Heart left ventricle (tissue), 16 donors: ENCODE measurements around the gene ACADM. TPM values are rescaled to one million over a fixed set of nuclear protein-coding genes. Genes with fewer than 3 reads are reported as not detected.

ENCODE experiments used
- ATAC-seq, 4 donors: fragments of 200-7000 bp; cut with Tn5 transposase; one replicate each; pipeline ENCODE4 v1.9.1; 2020 to 2022; ENCODE audit warnings: moderate library complexity in 4 of 4, mild to moderate bottlenecking in 3 of 4, moderate number of reproducible peaks in 1 of 4
- DNase-seq, 5 donors: peaks; one replicate each; pipeline ENCODE4 v3.0.0-alpha.2; 2020
- H3K27ac ChIP-seq, 12 donors: fragments of 200-600 bp; sonication (generic) in 4 of 12; one replicate each; pipeline versions ENCODE4 v1.5.0 to v1.8.0; 2016 to 2022; ENCODE audit warnings: mild to moderate bottlenecking in 2 of 12
- H3K27me3 ChIP-seq, 9 donors: fragments of 200-600 bp; sonication (generic) in 2 of 9; one replicate each; pipeline versions ENCODE4 v1.5.1 to v1.8.0; 2016 to 2022; ENCODE audit warnings: mild to moderate bottlenecking in 3 of 9
- H3K36me3 ChIP-seq, 9 donors: fragments of 200-600 bp; sonication (generic) in 2 of 9; one replicate each; pipeline versions ENCODE4 v1.5.0 to v1.8.0; 2018 to 2022; ENCODE audit warnings: mild to moderate bottlenecking in 2 of 9
- H3K4me1 ChIP-seq, 12 donors: fragments of 200-600 bp; sonication (generic) in 4 of 12; one replicate each; pipeline versions ENCODE4 v1.5.0 to v1.8.0; 2016 to 2022; ENCODE audit warnings: mild to moderate bottlenecking in 3 of 12
- H3K4me3 ChIP-seq, 12 donors: fragments of 200-600 bp; sonication (generic) in 4 of 12; one replicate each; pipeline versions ENCODE4 v1.5.0 to v1.8.0; 2017 to 2022; ENCODE audit warnings: mild to moderate bottlenecking in 9 of 12, moderate library complexity in 4 of 12
- H3K9me3 ChIP-seq, 12 donors: fragments of 200-600 bp; sonication (generic) in 4 of 12; one replicate each; pipeline versions ENCODE4 v1.5.0 to v1.8.0; 2016 to 2022; ENCODE audit warnings: mild to moderate bottlenecking in 1 of 12
- CTCF ChIP-seq, 12 donors: fragments of 200-600 bp; sonication (generic) in 4 of 12; IDR thresholded peaks; one replicate each; pipeline versions ENCODE4 v1.5.0 to v1.8.0; 2018 to 2022; ENCODE audit warnings: antibody characterized with exemption in 12 of 12, mild to moderate bottlenecking in 5 of 12
- POLR2A ChIP-seq, 2 donors: fragments of 450-650 bp; IDR thresholded peaks; one replicate each; pipeline ENCODE4 v1.6.1; 2017; ENCODE audit warnings: antibody characterized with exemption in 2 of 2, mild to moderate bottlenecking in 2 of 2, moderate library complexity in 2 of 2
- WGBS, 4 donors: extraction: QIAGEN DNeasy Blood & Tissue Kit in 2 of 4; methylation state at CpG; one replicate each; pipeline versions ENCODE4 v1.1.5 to v1.1.7; 2013 to 2018; 5-methylcytosine and 5-hydroxymethylcytosine counted together
- intact Hi-C, 10 donors: fragments of 100-400 bp; cut with DNase I; formaldehyde crosslinking; loops; one replicate each; pipeline versions ENCODE4 v1.11.1 to v1.14.2; 2022
- polyA plus RNA-seq, 2 donors: library from polyadenylated mRNA; stranded (reverse); fragments of 200-250 nt; gene quantifications; one replicate each; pipeline ENCODE4 v1.2.3, GENCODE V29; 2013
- total RNA-seq, 9 donors: library from RNA; depleted of rRNA in 2 of 9; stranded (reverse); fragments of >200 nt in 2 of 9; fragmentation: NEBNext Ultra II Directional in 3 of 9; extraction: Animal tissue kit (Norgen Biotek cat#: 25700) in 3 of 9; gene quantifications; one replicate each; pipeline versions ENCODE4 v1.1.0 to v1.2.4, GENCODE V29; 2016 to 2023
- donor health status: ischemic (EF 13 %, LVEDD 7.1; RV severe dilation, severe dysfunction).
- donor health status: healthy with polysubstance abuse.
- donor health status: DM: no; HTN: yes; CAD: no.
- donor health status: DM: no; HTN: no; CAD: no.
- donor health status: ischemic (EF 25% LVEDD 6.9; RV normal size, moderate dysfunction).
- donor health status: ischemic (EF 25% LVEDD 5.7; RV mildly dilated, moderate dysfunction).
- donor health status: healthy.
- donor health status: DM: yes; HTN: yes; CAD: no.
- donor health status: ischemic (EF 35%, LVEDD 5.7; RV mildly dilated, moderate dysfunction).
- donor health status: nonischemic (EF 11% LVEDD 7.7; RV severe dilation, severe dysfunction).
- donor health status: DM: yes; HTN: yes; CAD: no.
- donor health status: PGD.
- donor health status: ischemic (EF 29% LVEDD 5.4; RV normal size, mild dysfunction).
- donor health status: nonischemic (EF 23%, LVEDD 6.1; RV moderate dilation, normal function).

ACADM gene
- total and polyA plus RNA-seq, 11 donors = 45.4 to 371 (median 212) TPM

GRCh38 chr1:75693551-75693950, 31.0 kb upstream of the ACADM start:
- no peak overlapping the region for H3K4me3 ChIP-seq
- intact Hi-C loops = no loop called here
- TF ChIP-seq CTCF (IDR thresholded peaks at IDR 0.05) = no peak
- TF ChIP-seq POLR2A (IDR thresholded peaks at IDR 0.05) = no peak
- no peaks in the 10 kb centered on the region for H3K27me3 ChIP-seq
- DNase-seq (no peak), ATAC-seq (no peak)
- H3K4me1 ChIP-seq = no peaks in the 10 kb centered on the region
- WGBS, 4 donors = 33 to 39% (median 37%) methylated on average over 3 of the region's 3 CpGs
- no peaks in the 10 kb centered on the region for H3K36me3 ChIP-seq
- H3K9me3 ChIP-seq = no peaks in the 10 kb centered on the region
- H3K27ac ChIP-seq = no peak overlapping the region

GRCh38 chr1:75696000-75696399, 28.5 kb upstream of the ACADM start:
- ATAC-seq (no peak), DNase-seq (no peak)
- TF ChIP-seq POLR2A (IDR thresholded peaks at IDR 0.05) (no peak), CTCF (IDR thresholded peaks at IDR 0.05) (no peak)
- H3K27me3 ChIP-seq = no peaks in the 10 kb centered on the region
- no peaks in the 10 kb centered on the region for H3K4me1 ChIP-seq
- 60 to 70% (median 65%) methylated on average over 3 of the region's 3 CpGs for WGBS, 4 donors
- H3K27ac ChIP-seq = no peak overlapping the region
- H3K4me3 ChIP-seq = no peak overlapping the region
- intact Hi-C loops = no loop called here
- no peaks in the 10 kb centered on the region for H3K36me3 ChIP-seq
- no peaks in the 10 kb centered on the region for H3K9me3 ChIP-seq

- intact Hi-C loops = no loop called here
- H3K4me3 ChIP-seq = no peak overlapping the region
- WGBS, 4 donors = 55 to 80% (median 71%) methylated on average over 2 of the region's 2 CpGs
- no peak overlapping the region for H3K27ac ChIP-seq
- no peaks in the 10 kb centered on the region for H3K9me3 ChIP-seq
- ATAC-seq (no peak), DNase-seq (no peak)
- H3K27me3 ChIP-seq = no peaks in the 10 kb centered on the region
- peaks cover 0 to 12% (median 0%) of the 10 kb centered on the region in 12 donors for H3K4me1 ChIP-seq
- no peak for TF ChIP-seq POLR2A (IDR thresholded peaks at IDR 0.05)
- TF ChIP-seq CTCF (IDR thresholded peaks at IDR 0.05) = no peak
- no peaks in the 10 kb centered on the region for H3K36me3 ChIP-seq
Measured at GRCh38 chr1:75707191-75707590, 17.3 kb upstream of the ACADM start.

- DNase-seq = no peak
- intact Hi-C loops = no loop called here
- H3K9me3 ChIP-seq = no peaks in the 10 kb centered on the region
- H3K27me3 ChIP-seq = no peaks in the 10 kb centered on the region
- no peak overlapping the region for H3K27ac ChIP-seq
- H3K36me3 ChIP-seq = no peaks in the 10 kb centered on the region
- no peak for TF ChIP-seq CTCF (IDR thresholded peaks at IDR 0.05)
- no peak for TF ChIP-seq POLR2A (IDR thresholded peaks at IDR 0.05)
- no peak overlapping the region for H3K4me3 ChIP-seq
- 42 to 79% (median 59%) methylated on average over 2 of the region's 2 CpGs for WGBS, 4 donors
- ATAC-seq = no peak
- peaks cover 0 to 14% (median 0%) of the 10 kb centered on the region in 12 donors for H3K4me1 ChIP-seq
Measured at GRCh38 chr1:75708910-75709309, 15.6 kb upstream of the ACADM start.
